B cell (primary cell): ENCODE results near the gene HECTD1. TPM values are rescaled to one million over a fixed set of nuclear protein-coding genes. Genes with fewer than 3 reads are reported as not detected.

Source experiments
- ATAC-seq: fragments of 200-7000 bp; cut with Tn5 transposase; one replicate; pipeline ENCODE4 v1.10.0; 2021; ENCODE audit warnings: low read depth, mild to moderate bottlenecking, moderate number of reproducible peaks, moderate library complexity
- CTCF ChIA-PET: fragments of 350-600 bp; sonication (Branson Sonifier 250); formaldehyde crosslinking; loops from one replicate; lab custom pipeline; 2021; ENCODE audit warnings: antibody characterized with exemption, inconsistent platforms; lab: Charles Lee
- POLR2A ChIA-PET: fragments of 350-600 bp; sonication (Branson Sonifier 250); formaldehyde crosslinking; loops from one replicate; lab custom pipeline; 2021; ENCODE audit warnings: antibody characterized with exemption; lab: Charles Lee
- DNase-seq: peaks from one replicate; pipeline ENCODE4 v3.0.0; 2013
- H2AFZ ChIP-seq: 2 replicates; pipeline ENCODE4 v1.6.1; 2012; ENCODE audit warnings: mild to moderate bottlenecking, low read depth, low read length; ENCODE audit not compliant: insufficient read depth, poor library complexity, severe bottlenecking
- H3K27ac ChIP-seq, 2 donors: 1 replicate in 1 of 2; 2 replicates in 1 of 2; pipeline ENCODE4 v1.5.1; 2012 to 2013; ENCODE audit warnings: low read length in 2 of 2, mild to moderate bottlenecking in 2 of 2, moderate library complexity in 1 of 2
- H3K27me3 ChIP-seq, 4 experiments: fragments of 200-600 bp in 1 of 4; sonication (generic) in 1 of 4; replicated peaks in 1 of 4; 1 replicate in 2 of 4; 2 replicates in 2 of 4; pipeline versions ENCODE4 v1.6.1 to v1.7.0; 2013 to 2016; ENCODE audit warnings: low read length in 3 of 4, mild to moderate bottlenecking in 2 of 4, mixed read lengths in 1 of 4, moderate library complexity in 1 of 4; ENCODE audit not compliant: insufficient read depth in 4 of 4, control insufficient read depth in 3 of 4; ENCODE audit errors: control extremely low read depth in 1 of 4
- H3K36me3 ChIP-seq, 2 experiments: replicated peaks in 1 of 2; 1 replicate in 1 of 2; 2 replicates in 1 of 2; pipeline versions ENCODE4 v1.6.1 to v1.7.1; 2013; ENCODE audit warnings: low read length in 1 of 2; ENCODE audit not compliant: insufficient read depth in 2 of 2, control insufficient read depth in 1 of 2; ENCODE audit errors: control extremely low read depth in 1 of 2, extremely low read depth in 1 of 2
- H3K4me1 ChIP-seq, 2 donors: fragments of 200-600 bp in 1 of 2; sonication (generic) in 1 of 2; 1 replicate in 1 of 2; 2 replicates in 1 of 2; pipeline versions ENCODE4 v1.5.1 to v1.6.1; 2013 to 2017; ENCODE audit warnings: low read length in 2 of 2; ENCODE audit not compliant: control insufficient read depth in 2 of 2, insufficient read depth in 2 of 2
- H3K4me2 ChIP-seq: replicated peaks from 2 replicates; pipeline ENCODE3; 2012; ENCODE audit warnings: mild to moderate bottlenecking, low read depth, low read length; ENCODE audit not compliant: poor library complexity, severe bottlenecking
- H3K4me3 ChIP-seq, 5 experiments: fragments of 200-600 bp in 1 of 5; sonication (generic) in 1 of 5; 1 replicate in 3 of 5; 2 replicates in 2 of 5; pipeline versions ENCODE4 v1.5.1 to v1.7.0; 2011 to 2016; ENCODE audit warnings: low read length in 4 of 5, mild to moderate bottlenecking in 4 of 5, low read depth in 2 of 5, control low read depth in 1 of 5, moderate library complexity in 1 of 5; ENCODE audit not compliant: insufficient read depth in 1 of 5; ENCODE audit errors: control extremely low read depth in 1 of 5, extremely low read depth in 1 of 5
- H3K79me2 ChIP-seq: fragments of 200-600 bp; sonication (generic); one replicate; pipeline ENCODE4 v1.6.0; 2016; ENCODE audit warnings: low read length; ENCODE audit not compliant: control insufficient read depth, insufficient read depth
- H3K9ac ChIP-seq: fragments of 200-600 bp; sonication (generic); 2 replicates; pipeline ENCODE4 v1.6.1; 2017; ENCODE audit warnings: mild to moderate bottlenecking, low read length, moderate library complexity
- H3K9me3 ChIP-seq, 3 donors: one replicate each; pipeline versions ENCODE4 v1.6.1 to v1.7.1; 2013; ENCODE audit warnings: low read length in 2 of 3; ENCODE audit not compliant: control insufficient read depth in 2 of 3, insufficient read depth in 1 of 3; ENCODE audit errors: control extremely low read depth in 1 of 3
- H4K20me1 ChIP-seq: 2 replicates; pipeline ENCODE4 v1.6.0; 2012; ENCODE audit warnings: mild to moderate bottlenecking, low read length; ENCODE audit not compliant: insufficient read depth, control insufficient read depth, poor library complexity, severe bottlenecking
- H3K27ac Mint-ChIP-seq: one replicate; pipeline ENCODE4 v1.8.0; 2021; ENCODE audit warnings: mixed read lengths
- H3K27me3 Mint-ChIP-seq: one replicate; pipeline ENCODE4 v1.8.0; 2021; ENCODE audit warnings: mixed read lengths
- H3K4me1 Mint-ChIP-seq: one replicate; pipeline ENCODE4 v1.8.0; 2021; ENCODE audit warnings: mixed read lengths
- H3K4me3 Mint-ChIP-seq: one replicate; pipeline ENCODE4 v1.8.0; 2021; ENCODE audit warnings: mixed read lengths
- H3K9me3 Mint-ChIP-seq: one replicate; pipeline ENCODE4 v1.8.0; 2022; ENCODE audit warnings: mixed read lengths; ENCODE audit not compliant: insufficient read depth
- EZH2 ChIP-seq: IDR thresholded peaks from 2 replicates; pipeline ENCODE4 v1.6.1; 2012; ENCODE audit warnings: borderline replicate concordance, low read depth, mild to moderate bottlenecking, moderate library complexity, low read length; ENCODE audit not compliant: insufficient read depth, poor library complexity, severe bottlenecking
- WGBS: methylation state at CpG from one replicate; pipeline ENCODE4 v1.1.5; 2013; ENCODE audit warnings: missing lambda C conversion rate; ENCODE audit not compliant: insufficient coverage; 5-methylcytosine and 5-hydroxymethylcytosine counted together
- intact Hi-C: fragments of 100-400 bp; cut with micrococcal nuclease; formaldehyde crosslinking; loops from one replicate; pipeline ENCODE4 v1.10.0; 2022
- polyA plus RNA-seq: library from polyadenylated mRNA; depleted of rRNA; stranded (reverse); fragments of >200 nt; gene quantifications from 2 replicates; pipeline ENCODE4 v1.2.3, GENCODE V29; 2012
- total RNA-seq, 2 donors: library from RNA; stranded (reverse); fragments of 120-200 nt in 1 of 2; gene quantifications; 1 replicate in 1 of 2; 2 replicates in 1 of 2; pipeline versions ENCODE4 v1.2.3 to v1.2.4, GENCODE V29; 2013 to 2022
- TF ChIP-seq, protein P1 (sequence below): fragments of 200-600 bp; IDR thresholded peaks from one replicate; pipeline ENCODE4 v1.8.0; 2022; ENCODE audit warnings: antibody characterized with exemption, mild to moderate bottlenecking

HECTD1 gene
- total and polyA plus RNA-seq, 2 donors (not counting 1 experiment from before 2014, with no cell fraction given), result 63.1 to 184 TPM

DNA sequence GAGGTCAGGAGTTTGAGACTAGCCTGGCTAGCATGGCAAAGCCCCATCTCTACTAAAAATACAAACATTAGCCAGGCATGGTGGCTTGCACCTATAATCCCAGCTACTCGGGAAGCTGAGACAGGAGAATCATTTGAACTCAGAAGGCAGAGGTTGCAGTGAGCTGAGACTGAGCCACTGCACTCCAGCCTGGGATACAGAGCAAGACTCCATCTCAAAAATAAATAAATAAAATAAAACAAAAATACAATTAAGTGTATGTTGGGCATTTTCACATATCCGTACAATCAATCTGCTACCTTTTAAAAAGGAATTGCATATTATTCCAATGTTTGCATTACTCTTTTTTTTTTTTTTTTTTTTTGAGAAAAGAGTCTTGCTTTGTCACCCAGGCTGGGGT is 47.7 kb upstream of the HECTD1 start:
- Histone ChIP-seq H3K4me3 (no peak overlapping the region), H4K20me1 (no peaks in the 10 kb centered on the region), H3K36me3 (no peaks in the 10 kb centered on the region), H3K27ac (no peak overlapping the region), H3K9ac (no peak overlapping the region), H3K9me3 (peaks cover 0 to 2% (median 0%) of the 10 kb centered on the region in 3 donors), H3K79me2 (no peaks in the 10 kb centered on the region), H2AFZ (no peak overlapping the region), H3K4me2 (no peak overlapping the region), H3K4me1 (no peaks in the 10 kb centered on the region), H3K27me3 (no peaks in the 10 kb centered on the region)
- POLR2A ChIA-PET, result no interaction called here
- intact Hi-C loops, result no loop called here
- CTCF ChIA-PET, result no interaction called here
- TF ChIP-seq, protein P1, sequence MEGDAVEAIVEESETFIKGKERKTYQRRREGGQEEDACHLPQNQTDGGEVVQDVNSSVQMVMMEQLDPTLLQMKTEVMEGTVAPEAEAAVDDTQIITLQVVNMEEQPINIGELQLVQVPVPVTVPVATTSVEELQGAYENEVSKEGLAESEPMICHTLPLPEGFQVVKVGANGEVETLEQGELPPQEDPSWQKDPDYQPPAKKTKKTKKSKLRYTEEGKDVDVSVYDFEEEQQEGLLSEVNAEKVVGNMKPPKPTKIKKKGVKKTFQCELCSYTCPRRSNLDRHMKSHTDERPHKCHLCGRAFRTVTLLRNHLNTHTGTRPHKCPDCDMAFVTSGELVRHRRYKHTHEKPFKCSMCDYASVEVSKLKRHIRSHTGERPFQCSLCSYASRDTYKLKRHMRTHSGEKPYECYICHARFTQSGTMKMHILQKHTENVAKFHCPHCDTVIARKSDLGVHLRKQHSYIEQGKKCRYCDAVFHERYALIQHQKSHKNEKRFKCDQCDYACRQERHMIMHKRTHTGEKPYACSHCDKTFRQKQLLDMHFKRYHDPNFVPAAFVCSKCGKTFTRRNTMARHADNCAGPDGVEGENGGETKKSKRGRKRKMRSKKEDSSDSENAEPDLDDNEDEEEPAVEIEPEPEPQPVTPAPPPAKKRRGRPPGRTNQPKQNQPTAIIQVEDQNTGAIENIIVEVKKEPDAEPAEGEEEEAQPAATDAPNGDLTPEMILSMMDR, result no peak
- no peak for TF ChIP-seq EZH2
- no peaks in the 10 kb centered on the region for H3K9me3 Mint-ChIP-seq
- DNase-seq (no peak), ATAC-seq (no peak)
- H3K27me3 Mint-ChIP-seq, result no peaks in the 10 kb centered on the region
- no CpG with 5 or more reads among the region's 2 CpGs for WGBS
- H3K27ac Mint-ChIP-seq, result no peak overlapping the region
- no peak overlapping the region for H3K4me3 Mint-ChIP-seq
- H3K4me1 Mint-ChIP-seq, result no peaks in the 10 kb centered on the region

DNA sequence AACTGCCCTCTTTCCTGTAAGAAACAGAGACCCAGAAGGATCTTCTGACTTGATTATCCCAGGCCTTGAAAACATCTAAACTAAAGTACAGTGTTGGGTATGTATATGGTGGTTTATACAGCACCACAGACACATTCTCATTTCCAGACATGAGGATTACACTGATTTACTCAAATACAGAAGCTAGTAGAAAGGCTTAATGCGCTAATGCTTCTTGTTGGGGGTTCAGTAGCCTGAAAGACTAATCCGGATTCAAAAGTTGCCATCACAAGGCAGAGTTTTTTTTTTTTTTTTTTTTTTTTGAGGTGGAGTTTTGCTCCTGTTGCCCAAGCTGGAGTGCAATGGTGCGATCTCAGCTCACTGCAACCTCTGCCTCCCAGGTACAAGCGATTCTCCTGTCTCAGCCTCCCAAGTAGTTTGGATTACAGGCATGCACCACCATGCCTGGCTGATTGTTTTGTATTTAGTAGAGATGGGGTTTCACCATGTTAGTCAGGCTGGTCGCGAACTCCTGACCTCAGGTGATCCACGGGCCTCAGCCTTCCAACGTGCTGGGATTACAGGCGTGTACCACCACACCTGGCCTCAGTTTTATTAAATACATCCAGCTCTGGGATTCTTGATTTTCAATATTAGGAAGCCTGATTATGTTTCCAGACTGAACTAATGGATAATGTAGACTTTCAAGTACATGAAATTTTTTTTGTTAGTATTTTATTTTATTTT is 46.3 kb upstream of the HECTD1 start:
- DNase-seq (no peak), ATAC-seq (no peak)
- Mint-ChIP-seq H3K4me1 (no peaks in the 10 kb centered on the region), H3K9me3 (no peaks in the 10 kb centered on the region), H3K27ac (no peak overlapping the region), H3K27me3 (no peaks in the 10 kb centered on the region), H3K4me3 (no peak overlapping the region)
- POLR2A ChIA-PET, result no interaction called here
- no peaks in the 10 kb centered on the region for H3K36me3 ChIP-seq
- H3K27ac ChIP-seq, result no peak overlapping the region
- H4K20me1 ChIP-seq, result no peaks in the 10 kb centered on the region
- H3K9me3 ChIP-seq, result no peaks in the 10 kb centered on the region
- no peaks in the 10 kb centered on the region for H3K4me1 ChIP-seq
- H3K79me2 ChIP-seq, result no peaks in the 10 kb centered on the region
- WGBS, result no CpG with 5 or more reads among the region's 9 CpGs
- TF ChIP-seq EZH2, result no peak
- TF ChIP-seq, protein P1, result no peak
- intact Hi-C loops, result no loop called here
- no peak overlapping the region for H3K4me3 ChIP-seq
- H3K9ac ChIP-seq, result no peak overlapping the region
- H3K27me3 ChIP-seq, result no peaks in the 10 kb centered on the region
- no peak overlapping the region for H3K4me2 ChIP-seq
- CTCF ChIA-PET, result no interaction called here
- no peak overlapping the region for H2AFZ ChIP-seq
